Upper lobe of left lung (tissue), 4 donors: ENCODE data around the gene KCNMA1.

Experiments used
- POLR2AphosphoS5 ChIP-seq, 2 donors: sonication (generic); formaldehyde crosslinking; IDR thresholded peaks; one replicate each; pipeline ENCODE4 v1.5.1; 2017; ENCODE audit warnings: antibody characterized with exemption in 2 of 2
- TF ChIP-seq, protein P1 (sequence below), 6 experiments: fragments of 450-650 bp in 4 of 6; fragments of 200-600 bp in 2 of 6; sonication (generic) in 2 of 6; IDR thresholded peaks; one replicate each; pipeline ENCODE4 v1.5.1; 2016 to 2019; ENCODE audit warnings: antibody characterized with exemption in 6 of 6

DNA sequence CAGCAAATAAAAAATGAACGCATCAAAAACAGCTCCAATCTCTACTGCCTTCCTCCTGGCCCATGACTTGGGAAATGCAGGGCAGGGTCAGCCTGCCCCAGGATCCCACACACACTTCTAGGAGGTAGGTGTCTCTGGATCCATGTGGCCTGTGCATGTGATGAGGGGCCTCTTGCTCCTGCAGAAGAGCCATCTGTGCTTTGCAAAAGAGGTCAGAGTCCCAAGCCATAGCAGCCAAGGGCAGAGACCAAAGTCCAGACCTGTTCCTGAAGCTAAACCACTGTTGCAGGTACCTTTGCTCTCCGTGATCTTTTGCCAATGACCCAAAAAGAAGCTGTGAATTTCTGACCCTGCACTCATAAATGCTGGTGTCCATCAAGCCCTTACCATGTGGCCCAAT, 57.1 kb downstream of the KCNMA1 start:
- TF ChIP-seq POLR2AphosphoS5 (IDR thresholded peaks at IDR 0.05): no peak
- TF ChIP-seq, protein P1, sequence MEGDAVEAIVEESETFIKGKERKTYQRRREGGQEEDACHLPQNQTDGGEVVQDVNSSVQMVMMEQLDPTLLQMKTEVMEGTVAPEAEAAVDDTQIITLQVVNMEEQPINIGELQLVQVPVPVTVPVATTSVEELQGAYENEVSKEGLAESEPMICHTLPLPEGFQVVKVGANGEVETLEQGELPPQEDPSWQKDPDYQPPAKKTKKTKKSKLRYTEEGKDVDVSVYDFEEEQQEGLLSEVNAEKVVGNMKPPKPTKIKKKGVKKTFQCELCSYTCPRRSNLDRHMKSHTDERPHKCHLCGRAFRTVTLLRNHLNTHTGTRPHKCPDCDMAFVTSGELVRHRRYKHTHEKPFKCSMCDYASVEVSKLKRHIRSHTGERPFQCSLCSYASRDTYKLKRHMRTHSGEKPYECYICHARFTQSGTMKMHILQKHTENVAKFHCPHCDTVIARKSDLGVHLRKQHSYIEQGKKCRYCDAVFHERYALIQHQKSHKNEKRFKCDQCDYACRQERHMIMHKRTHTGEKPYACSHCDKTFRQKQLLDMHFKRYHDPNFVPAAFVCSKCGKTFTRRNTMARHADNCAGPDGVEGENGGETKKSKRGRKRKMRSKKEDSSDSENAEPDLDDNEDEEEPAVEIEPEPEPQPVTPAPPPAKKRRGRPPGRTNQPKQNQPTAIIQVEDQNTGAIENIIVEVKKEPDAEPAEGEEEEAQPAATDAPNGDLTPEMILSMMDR (IDR thresholded peaks at IDR 0.05): no peak
